PC-9 (cell line): Measurements from ENCODE around the gene ELOA. TPM values are rescaled to one million over a fixed set of nuclear protein-coding genes. Genes with fewer than 3 reads are reported as not detected.

ENCODE experiments used
- BruUV-seq: library from RNA; stranded (reverse); fragments of 400-500 nt; replicated peaks from 2 replicates; lab custom pipeline; 2021; lab: Mats Ljungman, UMichigan
- CTCF ChIA-PET: fragments of 300-600 bp; sonication (Branson Sonifier 250); formaldehyde crosslinking; loops from one replicate; lab custom pipeline; 2022; ENCODE audit warnings: antibody characterized with exemption; lab: Charles Lee
- POLR2A ChIA-PET: fragments of 300-600 bp; sonication (Branson Sonifier 250); formaldehyde crosslinking; loops from one replicate; lab custom pipeline; 2022; ENCODE audit warnings: antibody characterized with exemption; ENCODE audit not compliant: unreplicated experiment; lab: Charles Lee
- DNase-seq, 2 experiments: peaks; one replicate each; pipeline versions ENCODE4 v3.0.0 to v3.0.0-alpha.2; 2015 to 2022; ENCODE audit warnings: mixed read lengths in 1 of 2
- H2AFZ ChIP-seq: fragments of 200-600 bp; sonication (generic); 2 replicates; pipeline ENCODE4 v1.8.1; 2017; ENCODE audit warnings: antibody characterized with exemption
- H3F3A ChIP-seq: fragments of 200-600 bp; sonication (generic); 2 replicates; pipeline ENCODE4 v1.8.1; 2017; ENCODE audit warnings: antibody characterized with exemption, mild to moderate bottlenecking, low read depth; ENCODE audit not compliant: insufficient read depth
- H3K27ac ChIP-seq: fragments of 200-600 bp; sonication (generic); 2 replicates; pipeline ENCODE4 v1.6.1; 2016; ENCODE audit warnings: mixed run types
- H3K27me3 ChIP-seq: fragments of 200-600 bp; sonication (generic); 2 replicates; pipeline ENCODE4 v1.6.1; 2016; ENCODE audit warnings: low read depth, mixed run types; ENCODE audit not compliant: insufficient read depth
- H3K36me3 ChIP-seq: fragments of 200-600 bp; sonication (generic); 2 replicates; pipeline ENCODE4 v1.6.1; 2016; ENCODE audit warnings: low read depth, mixed run types
- H3K4me1 ChIP-seq: fragments of 200-600 bp; sonication (generic); replicated peaks from 2 replicates; pipeline ENCODE4 v1.6.1; 2016; ENCODE audit warnings: mixed run types; ENCODE audit not compliant: insufficient read depth
- H3K4me2 ChIP-seq: fragments of 200-600 bp; sonication (generic); 2 replicates; pipeline ENCODE4 v1.6.1; 2017; ENCODE audit warnings: mixed run types
- H3K4me3 ChIP-seq: fragments of 200-600 bp; sonication (generic); 2 replicates; pipeline ENCODE4 v1.6.1; 2016; ENCODE audit warnings: mixed run types
- H3K79me2 ChIP-seq: fragments of 200-600 bp; sonication (generic); 2 replicates; pipeline ENCODE4 v1.6.1; 2017; ENCODE audit warnings: low read depth, mixed run types
- H3K9me2 ChIP-seq: fragments of 200-600 bp; sonication (generic); 2 replicates; pipeline ENCODE4 v1.8.1; 2017; ENCODE audit warnings: mild to moderate bottlenecking; ENCODE audit not compliant: insufficient read depth
- H3K9me3 ChIP-seq: fragments of 200-600 bp; sonication (generic); 2 replicates; pipeline ENCODE4 v1.8.1; 2016; ENCODE audit warnings: low read depth; ENCODE audit not compliant: insufficient read depth
- H4K20me1 ChIP-seq: fragments of 200-600 bp; sonication (generic); 2 replicates; pipeline ENCODE4 v1.8.1; 2017; ENCODE audit not compliant: insufficient read depth
- CTCF ChIP-seq: fragments of 200-600 bp; sonication (generic); conservative IDR thresholded peaks from 2 replicates; pipeline ENCODE4 v1.6.1; 2017; ENCODE audit warnings: mixed run types, antibody characterized with exemption, mild to moderate bottlenecking, moderate library complexity
- EZH2 ChIP-seq: fragments of 200-600 bp; sonication (generic); IDR thresholded peaks from 2 replicates; pipeline ENCODE4 v1.8.0; 2017; ENCODE audit warnings: antibody characterized with exemption, low read depth
- intact Hi-C: fragments of 100-400 bp; cut with micrococcal nuclease; formaldehyde crosslinking; loops from one replicate; pipeline ENCODE4 v1.10.0; 2022; ENCODE audit not compliant: unreplicated experiment
- total RNA-seq: library from RNA; stranded (reverse); gene quantifications from 2 replicates; pipeline ENCODE4 v1.2.3, GENCODE V29; 2021

ELOA gene
- total RNA-seq, 1 experiment from 2014 or later, result 26.2 TPM

- TF ChIP-seq EZH2, result no peak
- TF ChIP-seq CTCF, result no peak
- ChIA-PET CTCF (interaction anchor here (1.1 kb wide), 1 partner anchor 27 kb away, joined by 4 read pairs; no protein-coding TSS in a partner anchor), POLR2A (interaction anchor here (0.5 to 0.7 kb wide), 7 partner anchors 21 to 455 kb away, joined by 3 to 32 read pairs (median 5); partner anchors contain the start of genes HNRNPR and PITHD1)
- Histone ChIP-seq H3K9me3 (no peaks in the 10 kb centered on the region), H3K27me3 (no peaks in the 10 kb centered on the region), H3K4me1 (peaks cover 14% of the 10 kb centered on the region), H3K4me3 (peak overlapping the region; percentile 72), H3K4me2 (peak overlapping the region; percentile 82), H2AFZ (peak overlapping the region; percentile 53; the same call in 1 of the 2 replicates), H3K9me2 (no peaks in the 10 kb centered on the region), H3K36me3 (no peaks in the 10 kb centered on the region), H3K79me2 (no peaks in the 10 kb centered on the region), H4K20me1 (no peaks in the 10 kb centered on the region), H3F3A (peaks cover 10% of the 10 kb centered on the region; the same call in 1 of the 2 replicates), H3K27ac (peak overlapping the region; percentile 85)
- intact Hi-C loops, result loop anchor here (1.0 kb wide), 1 partner anchor 8 kb away; the partner anchor contains the start of gene LYPLA2
- DNase-seq, result no peak
- no TSS peak for BruUV-seq
Measured at GRCh38 chr1:23799255-23799569, 55.9 kb downstream of the ELOA start.

DNA sequence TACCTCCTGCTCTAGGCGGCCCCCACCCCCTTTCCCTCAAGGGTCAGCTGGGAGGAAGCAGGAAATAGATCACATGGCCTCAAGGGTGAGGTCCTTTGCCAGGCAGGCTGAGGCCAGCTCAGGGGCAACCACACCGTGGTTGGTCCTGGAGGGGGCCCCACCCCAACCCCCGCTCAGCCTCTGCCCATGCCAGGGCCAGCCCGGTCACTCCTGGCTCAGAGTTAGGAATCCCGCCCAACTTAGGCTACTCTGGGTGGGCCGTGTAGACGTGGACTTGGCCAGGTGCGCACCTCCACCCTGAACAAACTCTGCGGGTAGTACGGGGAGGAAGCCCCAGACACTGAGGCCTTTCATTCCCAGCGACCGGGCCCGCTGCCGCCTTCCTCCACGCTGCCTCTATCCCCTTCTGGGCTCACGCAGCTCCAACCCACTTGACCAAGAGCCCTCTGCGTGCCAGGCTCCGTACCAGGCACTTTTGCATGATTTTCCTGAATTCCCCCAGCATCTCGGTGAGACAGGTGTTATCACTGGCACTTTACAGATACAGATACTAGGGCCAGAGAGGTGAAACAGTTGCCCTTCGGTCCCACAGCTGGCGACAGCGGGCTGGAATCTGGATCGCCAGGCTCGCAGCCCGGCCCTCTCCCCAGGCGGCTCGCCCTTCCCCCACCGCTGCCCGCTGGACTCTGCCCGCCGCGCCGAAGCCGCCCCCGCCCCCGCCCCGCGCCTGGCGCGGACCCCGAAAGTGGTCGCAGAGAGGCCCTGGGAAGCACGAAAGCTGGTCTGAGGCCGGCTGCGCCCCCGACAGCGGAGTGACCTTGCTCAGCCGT is 56.5 kb downstream of the ELOA start:
- no peaks in the 10 kb centered on the region for H3K9me3 ChIP-seq
- no peaks in the 10 kb centered on the region for H4K20me1 ChIP-seq
- ChIA-PET POLR2A (interaction anchor here (0.5 to 0.7 kb wide), 8 partner anchors 22 to 456 kb away, joined by 3 to 32 read pairs (median 4); partner anchors contain the start of genes HNRNPR and PITHD1), CTCF (interaction anchor here (1.1 kb wide), 1 partner anchor 28 kb away, joined by 4 read pairs; no protein-coding TSS in a partner anchor)
- BruUV-seq, result TSS peak; percentile 79
- no peaks in the 10 kb centered on the region for H3K36me3 ChIP-seq
- no peak for TF ChIP-seq EZH2
- no peak for TF ChIP-seq CTCF
- H3F3A ChIP-seq, result peaks cover 10% of the 10 kb centered on the region; the same call in 1 of the 2 replicates
- peak overlapping the region; percentile 73; the same call in 1 of the 2 replicates for H2AFZ ChIP-seq
- H3K27me3 ChIP-seq, result no peaks in the 10 kb centered on the region
- intact Hi-C loops, result loop anchor here (1.0 to 2.0 kb wide), 3 partner anchors 8 to 69 kb away; partner anchors contain the start of genes FUCA1, LYPLA2 and PITHD1
- H3K4me2 ChIP-seq, result peak overlapping the region; percentile 82
- H3K4me3 ChIP-seq, result peak overlapping the region; percentile 72
- H3K79me2 ChIP-seq, result no peaks in the 10 kb centered on the region
- peak overlapping the region; percentile 85 for H3K27ac ChIP-seq
- no peaks in the 10 kb centered on the region for H3K9me2 ChIP-seq
- H3K4me1 ChIP-seq, result peaks cover 14% of the 10 kb centered on the region
- peak; percentile 87 to 93 for DNase-seq
